Loucy (cell line): Measurements from ENCODE around the gene COMMD2.

Source experiments
- H2AFZ ChIP-seq: fragments of 200-600 bp; sonication (generic); 2 replicates; pipeline ENCODE4 v1.6.0; 2016; ENCODE audit warnings: antibody characterized with exemption, mild to moderate bottlenecking, low read length, moderate library complexity
- H3F3A ChIP-seq: fragments of 200-600 bp; 2 replicates; pipeline ENCODE4 v1.6.0; 2016; ENCODE audit warnings: antibody characterized with exemption, low read depth, mild to moderate bottlenecking
- H3K27me3 ChIP-seq: fragments of 200-600 bp; sonication (generic); 2 replicates; pipeline ENCODE4 v1.6.1; 2014; ENCODE audit warnings: low read length, mild to moderate bottlenecking; ENCODE audit not compliant: insufficient read depth, poor library complexity, severe bottlenecking
- H3K36me3 ChIP-seq: fragments of 200-600 bp; sonication (generic); 2 replicates; pipeline ENCODE4 v1.6.1; 2016; ENCODE audit warnings: low read length; ENCODE audit not compliant: insufficient read depth
- H3K4me1 ChIP-seq: fragments of 200-600 bp; sonication (generic); 2 replicates; pipeline ENCODE4 v1.5.1; 2014; ENCODE audit warnings: low read length, mild to moderate bottlenecking; ENCODE audit not compliant: insufficient read depth, poor library complexity, severe bottlenecking
- H3K4me2 ChIP-seq: fragments of 200-600 bp; sonication (generic); 2 replicates; pipeline ENCODE4 v1.6.0; 2014; ENCODE audit warnings: antibody characterized with exemption, low read length, low read depth, mild to moderate bottlenecking; ENCODE audit not compliant: poor library complexity, severe bottlenecking
- H3K4me3 ChIP-seq: fragments of 200-600 bp; sonication (generic); 2 replicates; pipeline ENCODE4 v1.5.1; 2014; ENCODE audit warnings: low read length, mild to moderate bottlenecking, mixed read lengths; ENCODE audit not compliant: poor library complexity, severe bottlenecking
- H3K79me2 ChIP-seq: fragments of 200-600 bp; sonication (generic); 2 replicates; pipeline ENCODE4 v1.6.1; 2014; ENCODE audit warnings: low read length; ENCODE audit not compliant: insufficient read depth
- H3K9ac ChIP-seq: fragments of 200-600 bp; sonication (generic); 2 replicates; pipeline ENCODE4 v1.6.0; 2014; ENCODE audit warnings: mild to moderate bottlenecking, low read depth, low read length, moderate library complexity; ENCODE audit not compliant: poor library complexity, severe bottlenecking
- H3K9me2 ChIP-seq: fragments of 200-600 bp; sonication (generic); replicated peaks from 2 replicates; pipeline ENCODE4 v1.6.1; 2016; ENCODE audit warnings: low read depth, low read length, mixed read lengths
- H3K9me3 ChIP-seq: fragments of 200-600 bp; sonication (generic); 2 replicates; pipeline ENCODE4 v1.6.1; 2014; ENCODE audit warnings: mild to moderate bottlenecking, antibody characterized with exemption, low read length, low read depth; ENCODE audit not compliant: insufficient read depth
- H4K20me1 ChIP-seq: fragments of 200-600 bp; sonication (generic); 2 replicates; pipeline ENCODE4 v1.6.0; 2014; ENCODE audit warnings: antibody characterized with exemption, low read length, mild to moderate bottlenecking; ENCODE audit not compliant: insufficient read depth, poor library complexity, severe bottlenecking
- EZH2phosphoT487 ChIP-seq: fragments of 200-600 bp; IDR thresholded peaks from 2 replicates; pipeline ENCODE4 v1.6.1; 2018; ENCODE audit warnings: antibody characterized with exemption, mild to moderate bottlenecking, moderate library complexity, borderline replicate concordance
- TF ChIP-seq, protein P1 (sequence below): fragments of 200-600 bp; sonication (generic); conservative IDR thresholded peaks from 2 replicates; pipeline ENCODE4 v1.5.1; 2014; ENCODE audit warnings: mild to moderate bottlenecking, antibody characterized with exemption, low read length

The COMMD2 gene

DNA sequence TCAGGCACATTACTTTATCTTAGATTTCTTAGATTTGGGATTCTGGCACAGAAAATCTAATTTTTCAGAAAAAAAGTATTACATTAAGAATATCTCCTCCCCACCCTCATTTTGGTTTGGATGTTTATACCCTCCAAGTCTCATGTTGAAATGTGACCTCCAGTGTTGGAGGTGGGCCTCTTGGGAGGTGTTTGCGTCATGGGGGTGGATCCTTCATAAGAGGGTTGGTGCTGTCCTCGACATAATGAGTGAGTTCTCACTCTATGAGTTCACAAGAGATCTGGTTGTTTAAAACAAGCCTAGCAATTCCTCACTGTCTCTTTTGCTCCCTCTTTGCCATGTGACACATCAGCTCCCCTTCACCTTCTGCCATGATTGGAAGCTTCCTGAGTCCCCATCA lies 48.8 kb downstream of the COMMD2 start:
- Histone ChIP-seq H3K9me2 (no peaks in the 10 kb centered on the region), H3K79me2 (no peaks in the 10 kb centered on the region), H4K20me1 (no peaks in the 10 kb centered on the region), H3K4me1 (no peaks in the 10 kb centered on the region), H3K9me3 (peaks cover 5% of the 10 kb centered on the region; the same call in 1 of the 2 replicates), H3K4me2 (no peak overlapping the region), H3K36me3 (no peaks in the 10 kb centered on the region), H3K4me3 (no peak overlapping the region), H3K9ac (no peak overlapping the region), H3K27me3 (no peaks in the 10 kb centered on the region), H3F3A (no peaks in the 10 kb centered on the region), H2AFZ (no peak overlapping the region)
- no peak for TF ChIP-seq EZH2phosphoT487
- TF ChIP-seq, protein P1, sequence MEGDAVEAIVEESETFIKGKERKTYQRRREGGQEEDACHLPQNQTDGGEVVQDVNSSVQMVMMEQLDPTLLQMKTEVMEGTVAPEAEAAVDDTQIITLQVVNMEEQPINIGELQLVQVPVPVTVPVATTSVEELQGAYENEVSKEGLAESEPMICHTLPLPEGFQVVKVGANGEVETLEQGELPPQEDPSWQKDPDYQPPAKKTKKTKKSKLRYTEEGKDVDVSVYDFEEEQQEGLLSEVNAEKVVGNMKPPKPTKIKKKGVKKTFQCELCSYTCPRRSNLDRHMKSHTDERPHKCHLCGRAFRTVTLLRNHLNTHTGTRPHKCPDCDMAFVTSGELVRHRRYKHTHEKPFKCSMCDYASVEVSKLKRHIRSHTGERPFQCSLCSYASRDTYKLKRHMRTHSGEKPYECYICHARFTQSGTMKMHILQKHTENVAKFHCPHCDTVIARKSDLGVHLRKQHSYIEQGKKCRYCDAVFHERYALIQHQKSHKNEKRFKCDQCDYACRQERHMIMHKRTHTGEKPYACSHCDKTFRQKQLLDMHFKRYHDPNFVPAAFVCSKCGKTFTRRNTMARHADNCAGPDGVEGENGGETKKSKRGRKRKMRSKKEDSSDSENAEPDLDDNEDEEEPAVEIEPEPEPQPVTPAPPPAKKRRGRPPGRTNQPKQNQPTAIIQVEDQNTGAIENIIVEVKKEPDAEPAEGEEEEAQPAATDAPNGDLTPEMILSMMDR: no peak

DNA sequence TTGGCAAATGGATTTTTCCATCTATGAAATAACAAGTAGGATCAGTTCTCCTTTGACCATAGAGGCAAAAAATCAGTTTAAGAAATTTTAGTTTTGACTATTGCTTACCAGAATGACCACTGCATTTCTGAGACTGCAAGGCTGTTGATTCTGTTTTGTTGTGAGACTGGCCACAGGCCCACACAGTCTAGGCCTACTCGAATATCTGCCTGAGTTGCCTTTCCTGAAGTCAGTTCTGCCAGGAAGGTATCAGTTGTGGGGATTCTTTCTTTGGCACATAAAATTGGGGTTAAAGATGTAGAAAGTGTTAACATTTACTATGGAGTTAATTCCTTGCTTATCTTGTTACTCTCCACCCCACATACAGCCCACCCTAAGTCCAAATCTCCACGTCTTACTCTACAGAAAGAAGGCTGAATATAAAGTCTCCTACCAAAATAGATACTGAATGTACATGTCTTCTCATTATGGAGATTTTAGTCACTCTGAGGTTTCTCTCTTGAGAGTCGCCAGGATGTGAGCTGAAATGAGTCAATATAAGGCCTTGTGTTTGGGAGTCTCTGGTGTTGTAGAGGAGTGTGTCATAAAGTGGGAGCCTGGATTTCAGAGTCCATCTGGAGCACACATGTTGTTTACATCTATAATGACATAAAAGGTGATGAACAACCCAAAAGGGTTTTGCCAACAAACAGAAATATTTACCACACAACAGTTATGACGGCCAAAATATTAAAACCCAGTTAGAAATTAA lies 49.4 kb downstream of the COMMD2 start:
- no peaks in the 10 kb centered on the region for H3K27me3 ChIP-seq
- H3K4me2 ChIP-seq: no peak overlapping the region
- H3K4me3 ChIP-seq: no peak overlapping the region
- H3K36me3 ChIP-seq: no peaks in the 10 kb centered on the region
- 0 out of 2 replicates have a peak overlapping the region, but pooled peaks have one; percentile 15 for H2AFZ ChIP-seq
- no peaks in the 10 kb centered on the region for H4K20me1 ChIP-seq
- no peaks in the 10 kb centered on the region for H3K9me2 ChIP-seq
- no peaks in the 10 kb centered on the region for H3K4me1 ChIP-seq
- no peak overlapping the region for H3K9ac ChIP-seq
- no peaks in the 10 kb centered on the region for H3F3A ChIP-seq
- no peak for TF ChIP-seq EZH2phosphoT487
- TF ChIP-seq, protein P1: no peak
- H3K9me3 ChIP-seq: peaks cover 5% of the 10 kb centered on the region; the same call in 1 of the 2 replicates
- no peaks in the 10 kb centered on the region for H3K79me2 ChIP-seq

DNA sequence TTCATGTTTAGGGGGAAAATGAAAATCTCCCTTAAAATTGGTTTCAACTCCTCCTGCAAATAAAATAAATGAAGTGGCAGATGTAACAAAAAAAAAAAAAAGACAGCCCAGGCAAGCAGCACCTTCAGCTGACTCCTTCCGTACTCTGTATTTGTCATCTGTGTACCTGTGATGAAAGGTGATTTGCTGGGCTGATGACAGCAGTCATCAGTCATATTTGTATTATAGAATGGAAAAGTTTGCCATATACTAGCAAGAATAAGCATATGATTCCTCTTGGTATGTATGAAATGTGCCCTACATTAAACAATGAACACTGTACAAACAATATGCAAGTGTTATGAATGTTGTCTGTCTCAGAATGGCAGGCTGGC lies 50.3 kb downstream of the COMMD2 start:
- H3K4me3 ChIP-seq: no peak overlapping the region
- no peak overlapping the region for H3K4me2 ChIP-seq
- H3F3A ChIP-seq: no peaks in the 10 kb centered on the region
- H3K9me2 ChIP-seq: no peaks in the 10 kb centered on the region
- H3K9me3 ChIP-seq: peaks cover 5% of the 10 kb centered on the region; the same call in 1 of the 2 replicates
- H3K79me2 ChIP-seq: no peaks in the 10 kb centered on the region
- H3K27me3 ChIP-seq: no peaks in the 10 kb centered on the region
- H3K4me1 ChIP-seq: no peaks in the 10 kb centered on the region
- no peaks in the 10 kb centered on the region for H3K36me3 ChIP-seq
- H2AFZ ChIP-seq: no peak overlapping the region
- no peaks in the 10 kb centered on the region for H4K20me1 ChIP-seq
- H3K9ac ChIP-seq: no peak overlapping the region
- no peak for TF ChIP-seq EZH2phosphoT487
